Osteoblast (primary cell): ENCODE data around the gene OMA1. TPM values are rescaled to one million over a fixed set of nuclear protein-coding genes. Genes with fewer than 3 reads are reported as not detected.
A peak's percentile ranks its signal among the peaks of the same experiment; 100 is the strongest.

Source experiments
- DNase-seq: peaks from one replicate; pipeline ENCODE4 v3.0.0; 2011; ENCODE audit warnings: low spot score, mixed read lengths; ENCODE audit not compliant: insufficient read length; ENCODE audit errors: missing footprints
- H2AFZ ChIP-seq: 2 replicates; pipeline ENCODE4 v1.6.0; 2011; ENCODE audit warnings: mild to moderate bottlenecking, low read length
- H3K27ac ChIP-seq: 2 replicates; pipeline ENCODE4 v1.5.1; 2011; ENCODE audit warnings: mild to moderate bottlenecking, low read depth, low read length, moderate library complexity
- H3K27me3 ChIP-seq: 2 replicates; pipeline ENCODE4 v1.6.0; 2012; ENCODE audit warnings: mild to moderate bottlenecking, control low read depth, inconsistent platforms, low read length, moderate library complexity; ENCODE audit not compliant: insufficient read depth
- H3K36me3 ChIP-seq: 2 replicates; pipeline ENCODE4 v1.5.1; 2011; ENCODE audit warnings: mild to moderate bottlenecking, low read length, control low read depth, moderate library complexity; ENCODE audit not compliant: insufficient read depth
- H3K4me1 ChIP-seq: 2 replicates; pipeline ENCODE4 v1.5.1; 2011; ENCODE audit warnings: mild to moderate bottlenecking, low read length, control low read depth, moderate library complexity; ENCODE audit not compliant: insufficient read depth
- H3K4me2 ChIP-seq: 2 replicates; pipeline ENCODE4 v1.6.0; 2011; ENCODE audit warnings: mild to moderate bottlenecking, low read length; ENCODE audit not compliant: insufficient read depth
- H3K4me3 ChIP-seq: fragments of 200-600 bp; sonication (generic); 3 replicates; pipeline ENCODE4 v1.5.1; 2012; ENCODE audit warnings: mild to moderate bottlenecking, low read length, inconsistent platforms; ENCODE audit not compliant: insufficient read depth
- H3K79me2 ChIP-seq: 2 replicates; pipeline ENCODE4 v1.6.0; 2012; ENCODE audit warnings: mild to moderate bottlenecking, low read length, control low read depth, inconsistent platforms; ENCODE audit not compliant: insufficient read depth
- H3K9me3 ChIP-seq: 2 replicates; pipeline ENCODE4 v1.5.1; 2011; ENCODE audit warnings: low read depth, low read length, control low read depth
- H4K20me1 ChIP-seq: 2 replicates; pipeline ENCODE4 v1.6.0; 2012; ENCODE audit warnings: mild to moderate bottlenecking, low read length, control low read depth; ENCODE audit not compliant: insufficient read depth
- total RNA-seq: library from RNA; depleted of rRNA; stranded (reverse); fragments of >200 nt; gene quantifications from 2 replicates; pipeline ENCODE4 v1.2.3, GENCODE V29; 2012
- TF ChIP-seq, protein P1 (sequence below): IDR thresholded peaks from 2 replicates; pipeline ENCODE4 v1.5.1; 2011; ENCODE audit warnings: mild to moderate bottlenecking, low read depth, low read length, moderate library complexity; ENCODE audit errors: extremely low read depth

Gene OMA1
- total RNA-seq, 1 donor = 22.8 TPM

DNA sequence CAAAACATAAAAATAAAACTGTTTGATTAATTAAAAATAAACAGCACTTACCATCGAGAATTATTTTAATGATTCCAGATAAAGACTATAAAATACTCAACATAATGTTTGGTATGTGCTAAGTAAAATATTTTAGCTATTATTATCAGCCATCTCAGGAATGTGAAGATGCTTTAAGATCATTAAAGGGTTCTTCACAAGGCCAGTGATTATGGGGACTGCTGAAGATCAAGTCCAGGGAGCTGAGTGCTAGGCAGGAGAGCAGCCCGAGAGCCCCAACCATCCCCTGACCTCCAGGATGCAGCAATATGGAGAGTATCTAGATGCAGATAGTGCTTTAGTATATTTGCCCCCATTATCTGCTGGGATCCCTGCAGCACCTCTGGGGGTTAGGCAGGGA lies 35.1 kb upstream of the OMA1 start:
- no peaks in the 10 kb centered on the region for H3K36me3 ChIP-seq
- no peaks in the 10 kb centered on the region for H3K79me2 ChIP-seq
- peaks cover 40% of the 10 kb centered on the region for H3K4me1 ChIP-seq
- no peak overlapping the region for H3K27ac ChIP-seq
- TF ChIP-seq, protein P1, sequence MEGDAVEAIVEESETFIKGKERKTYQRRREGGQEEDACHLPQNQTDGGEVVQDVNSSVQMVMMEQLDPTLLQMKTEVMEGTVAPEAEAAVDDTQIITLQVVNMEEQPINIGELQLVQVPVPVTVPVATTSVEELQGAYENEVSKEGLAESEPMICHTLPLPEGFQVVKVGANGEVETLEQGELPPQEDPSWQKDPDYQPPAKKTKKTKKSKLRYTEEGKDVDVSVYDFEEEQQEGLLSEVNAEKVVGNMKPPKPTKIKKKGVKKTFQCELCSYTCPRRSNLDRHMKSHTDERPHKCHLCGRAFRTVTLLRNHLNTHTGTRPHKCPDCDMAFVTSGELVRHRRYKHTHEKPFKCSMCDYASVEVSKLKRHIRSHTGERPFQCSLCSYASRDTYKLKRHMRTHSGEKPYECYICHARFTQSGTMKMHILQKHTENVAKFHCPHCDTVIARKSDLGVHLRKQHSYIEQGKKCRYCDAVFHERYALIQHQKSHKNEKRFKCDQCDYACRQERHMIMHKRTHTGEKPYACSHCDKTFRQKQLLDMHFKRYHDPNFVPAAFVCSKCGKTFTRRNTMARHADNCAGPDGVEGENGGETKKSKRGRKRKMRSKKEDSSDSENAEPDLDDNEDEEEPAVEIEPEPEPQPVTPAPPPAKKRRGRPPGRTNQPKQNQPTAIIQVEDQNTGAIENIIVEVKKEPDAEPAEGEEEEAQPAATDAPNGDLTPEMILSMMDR = no peak
- DNase-seq = no peak
- no peaks in the 10 kb centered on the region for H3K9me3 ChIP-seq
- H3K4me3 ChIP-seq = no peak overlapping the region
- peaks cover 11% of the 10 kb centered on the region for H3K27me3 ChIP-seq
- H2AFZ ChIP-seq = no peak overlapping the region
- no peaks in the 10 kb centered on the region for H4K20me1 ChIP-seq
- no peak overlapping the region for H3K4me2 ChIP-seq

DNA sequence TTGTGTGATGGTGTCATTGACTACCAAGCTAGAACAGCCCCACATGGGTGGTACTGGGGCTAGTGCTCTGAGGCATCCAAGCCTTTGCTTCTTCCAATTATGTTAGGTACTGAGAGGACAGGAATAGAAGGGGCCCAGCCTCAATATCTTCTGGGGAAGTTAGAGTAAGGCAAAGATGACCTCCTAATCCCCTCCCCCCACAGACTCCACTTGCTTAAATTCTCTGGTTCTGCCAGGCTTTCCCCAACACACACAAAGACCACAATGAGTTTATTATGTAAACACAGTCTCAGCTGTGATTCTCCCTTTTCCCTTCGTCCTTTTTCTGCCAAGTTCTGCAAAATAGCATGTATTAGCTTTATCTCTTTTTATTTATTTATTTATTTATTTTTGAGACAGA lies 33.7 kb upstream of the OMA1 start:
- TF ChIP-seq, protein P1 = no peak

DNA sequence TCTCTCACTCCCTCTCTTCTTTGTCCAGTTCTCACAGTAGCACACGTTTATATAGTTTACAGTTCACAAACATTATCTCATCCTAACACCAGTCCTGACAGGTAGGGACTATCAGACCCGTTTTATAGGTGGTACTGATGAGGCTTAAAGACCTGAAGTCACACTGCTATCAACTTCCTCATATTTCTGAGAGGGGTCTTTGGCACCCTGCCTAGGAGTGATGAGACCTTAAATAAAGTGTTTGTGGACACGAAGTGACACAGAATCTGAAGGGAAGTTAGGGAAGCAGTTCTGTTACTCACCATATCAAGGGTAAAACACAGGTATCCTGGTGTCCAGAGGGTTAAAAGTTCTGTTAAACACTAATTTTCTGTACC lies 31.1 kb upstream of the OMA1 start:
- H2AFZ ChIP-seq = peak overlapping the region; percentile 72
- no peaks in the 10 kb centered on the region for H3K36me3 ChIP-seq
- no peaks in the 10 kb centered on the region for H4K20me1 ChIP-seq
- H3K4me2 ChIP-seq = peak overlapping the region; percentile 69
- peaks cover 47% of the 10 kb centered on the region for H3K27me3 ChIP-seq
- DNase-seq = no peak
- TF ChIP-seq, protein P1 = no peak
- peak overlapping the region; percentile 60 for H3K4me3 ChIP-seq
- peaks cover 6% of the 10 kb centered on the region for H3K4me1 ChIP-seq
- no peak overlapping the region for H3K27ac ChIP-seq
- H3K9me3 ChIP-seq = no peaks in the 10 kb centered on the region
- H3K79me2 ChIP-seq = no peaks in the 10 kb centered on the region

More for the DNA sequence above, 33.7 kb upstream of the OMA1 start:
- no peaks in the 10 kb centered on the region for H3K36me3 ChIP-seq
- H4K20me1 ChIP-seq = no peaks in the 10 kb centered on the region
- H3K4me1 ChIP-seq = peaks cover 26% of the 10 kb centered on the region
- peaks cover 25% of the 10 kb centered on the region for H3K27me3 ChIP-seq
- H3K27ac ChIP-seq = no peak overlapping the region
- no peak overlapping the region for H3K4me3 ChIP-seq
- no peak for DNase-seq
- no peak overlapping the region for H3K4me2 ChIP-seq
- no peaks in the 10 kb centered on the region for H3K9me3 ChIP-seq
- no peaks in the 10 kb centered on the region for H3K79me2 ChIP-seq
- no peak overlapping the region for H2AFZ ChIP-seq

DNA sequence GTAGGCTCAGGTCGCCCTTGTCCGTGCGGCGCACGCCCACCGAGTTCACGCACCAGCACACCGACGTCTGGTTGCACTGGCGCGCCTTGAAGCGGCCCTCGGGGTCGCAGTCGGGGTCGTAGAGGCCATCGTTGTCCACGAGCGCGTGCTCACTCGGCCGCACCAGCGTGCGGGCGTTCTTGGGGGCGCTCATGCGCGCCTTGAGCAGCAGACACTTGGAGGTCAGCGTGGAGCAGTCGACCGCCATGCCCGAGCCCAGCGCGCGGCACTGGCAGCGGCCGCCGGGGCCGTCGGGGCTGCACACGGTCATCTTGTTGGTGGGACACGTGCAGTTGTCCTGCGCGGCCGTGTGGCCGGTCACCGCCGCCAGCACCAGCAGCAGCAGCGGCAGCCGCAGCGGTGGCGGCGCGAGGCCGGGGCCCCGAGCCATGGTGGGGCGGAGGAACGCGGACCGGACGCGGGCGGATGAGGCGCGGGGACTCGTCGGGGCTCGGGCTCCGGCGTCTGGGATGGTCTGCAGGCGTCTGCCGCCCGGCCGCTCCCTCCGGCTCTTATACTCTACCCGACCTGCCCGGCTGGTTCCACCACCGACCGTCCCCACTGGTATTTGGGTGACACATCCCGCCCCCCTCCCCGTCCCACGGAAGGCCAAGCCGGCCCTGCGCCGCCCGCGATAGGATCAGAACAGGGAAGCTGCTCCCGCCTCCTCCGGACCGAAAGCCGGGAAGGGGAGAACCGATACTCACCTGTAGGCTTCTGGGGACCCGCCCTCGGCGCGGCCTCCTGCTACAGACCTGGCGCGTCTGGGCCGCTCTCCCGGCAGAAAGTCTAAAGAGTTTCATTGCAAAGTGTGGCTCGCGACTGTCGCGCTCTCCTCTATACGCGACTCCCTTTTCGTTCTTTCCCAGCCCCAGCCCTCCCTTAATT lies 30.5 kb upstream of the OMA1 start, which contains the start of gene TACSTD2:
TSS of gene TACSTD2 (minus strand) at position 526 of the 927 bp plus-strand sequence. CDS start at position 430, 96 bp downstream.
- peaks cover 6% of the 10 kb centered on the region for H3K4me1 ChIP-seq
- no peaks in the 10 kb centered on the region for H3K36me3 ChIP-seq
- TF ChIP-seq, protein P1 = no peak
- peak within 1 kb of the TSS; percentile 72 for H2AFZ ChIP-seq
- H4K20me1 ChIP-seq = no peaks in the 10 kb centered on the region
- H3K27me3 ChIP-seq = peaks cover 54% of the 10 kb centered on the region
- no peak within 1 kb of the TSS for H3K27ac ChIP-seq
- H3K4me3 ChIP-seq = peak within 1 kb of the TSS; percentile 60
- H3K9me3 ChIP-seq = no peaks in the 10 kb centered on the region
- H3K79me2 ChIP-seq = no peaks in the 10 kb centered on the region
- DNase-seq = peak; percentile 82
- peak within 1 kb of the TSS; percentile 69 for H3K4me2 ChIP-seq
